Fibroblast of lung (primary cell): ENCODE data around the gene FUOM. TPM values are rescaled to one million over a fixed set of nuclear protein-coding genes. Genes with fewer than 3 reads are reported as not detected.

ENCODE experiments used
- DNase-seq, 2 donors: peaks; one replicate each; pipeline versions ENCODE4 v3.0.0 to v3.0.0-alpha.2; 2010; ENCODE audit warnings: low read depth in 2 of 2
- H2AFZ ChIP-seq: 2 replicates; pipeline ENCODE4 v1.5.1; 2012; ENCODE audit warnings: low read length, control low read depth, inconsistent platforms
- H3K27ac ChIP-seq: 2 replicates; pipeline ENCODE4 v1.5.1; 2011; ENCODE audit warnings: low read length, control low read depth; ENCODE audit not compliant: insufficient read depth
- H3K27me3 ChIP-seq: 2 replicates; pipeline ENCODE4 v1.5.1; 2011; ENCODE audit warnings: mild to moderate bottlenecking, low read length; ENCODE audit not compliant: control insufficient read depth, insufficient read depth
- H3K36me3 ChIP-seq: 2 replicates; pipeline ENCODE4 v1.5.1; 2011; ENCODE audit warnings: low read length; ENCODE audit not compliant: control insufficient read depth, insufficient read depth
- H3K4me1 ChIP-seq: 2 replicates; pipeline ENCODE4 v1.5.1; 2011; ENCODE audit warnings: low read length; ENCODE audit not compliant: control insufficient read depth, insufficient read depth; ENCODE audit errors: extremely low read depth
- H3K4me2 ChIP-seq: 2 replicates; pipeline ENCODE4 v1.5.1; 2011; ENCODE audit warnings: low read length, control low read depth; ENCODE audit not compliant: insufficient read depth; ENCODE audit errors: extremely low read depth
- H3K4me3 ChIP-seq, 4 experiments: fragments of 200-600 bp in 1 of 4; sonication (generic) in 1 of 4; replicated peaks in 1 of 4; 2 replicates each; pipeline ENCODE4 v1.5.1; 2011 to 2016; ENCODE audit warnings: low read length in 4 of 4, low read depth in 3 of 4, mild to moderate bottlenecking in 3 of 4, control low read depth in 2 of 4, inconsistent platforms in 1 of 4, mixed read lengths in 1 of 4; ENCODE audit not compliant: insufficient read depth in 1 of 4; ENCODE audit errors: control extremely low read depth in 1 of 4
- H3K79me2 ChIP-seq: 2 replicates; pipeline ENCODE4 v1.5.1; 2012; ENCODE audit warnings: mild to moderate bottlenecking, low read length, inconsistent platforms; ENCODE audit not compliant: control insufficient read depth, insufficient read depth
- H3K9ac ChIP-seq: 2 replicates; pipeline ENCODE4 v1.5.1; 2011; ENCODE audit warnings: mild to moderate bottlenecking, low read length, control low read depth; ENCODE audit not compliant: insufficient read depth
- H3K9me3 ChIP-seq: 2 replicates; pipeline ENCODE4 v1.5.1; 2012; ENCODE audit warnings: low read depth, low read length; ENCODE audit not compliant: control insufficient read depth, insufficient read depth
- H4K20me1 ChIP-seq: 2 replicates; pipeline ENCODE4 v1.5.1; 2011; ENCODE audit warnings: low read length; ENCODE audit not compliant: control insufficient read depth, insufficient read depth; ENCODE audit errors: extremely low read depth
- CTCF ChIP-seq, 2 donors: IDR thresholded peaks in 1 of 2; conservative IDR thresholded peaks in 1 of 2; 1 replicate in 1 of 2; 2 replicates in 1 of 2; pipeline ENCODE4 v1.5.1; 2011 to 2012; ENCODE audit warnings: low read length in 2 of 2, control low read depth in 1 of 2, inconsistent platforms in 1 of 2, low read depth in 1 of 2, mild to moderate bottlenecking in 1 of 2
- EZH2 ChIP-seq: IDR thresholded peaks from 2 replicates; pipeline ENCODE4 v1.5.1; 2012; ENCODE audit warnings: low read length, control low read depth, mild to moderate bottlenecking; ENCODE audit errors: missing control alignments
- polyA plus RNA-seq, 2 donors: library from polyadenylated mRNA; depleted of rRNA in 1 of 2; stranded (reverse) in 1 of 2; unstranded in 1 of 2; fragments of >200 nt; gene quantifications; 2 replicates each; pipeline ENCODE4 v1.2.1, GENCODE V29; 2011 to 2012; ENCODE audit warnings: missing spikeins in 1 of 2
- total RNA-seq: library from RNA; depleted of rRNA; stranded (reverse); fragments of >200 nt; gene quantifications from 2 replicates; pipeline ENCODE4 v1.2.1, GENCODE V29; 2014

Gene FUOM
- total and polyA plus RNA-seq, 2 donors (not counting 1 experiment from before 2014, with no cell fraction given), result 14.2 to 15.0 TPM

- Histone ChIP-seq H3K36me3 (peaks cover 3% of the 10 kb centered on the region), H3K9me3 (no peaks in the 10 kb centered on the region), H3K4me2 (no peak overlapping the region), H3K27me3 (no peaks in the 10 kb centered on the region), H2AFZ (no peak overlapping the region), H4K20me1 (no peaks in the 10 kb centered on the region), H3K79me2 (peaks cover 19% of the 10 kb centered on the region), H3K4me1 (peaks cover 3% of the 10 kb centered on the region), H3K4me3 (no peak overlapping the region), H3K9ac (no peak overlapping the region), H3K27ac (no peak overlapping the region)
- TF ChIP-seq CTCF (conservative IDR thresholded peaks at IDR 0.05 in 1 of 2, IDR thresholded peaks at IDR 0.05 in 1 of 2; ENCODE audit: low read depth in 1 of 2, low read length in 2 of 2) (no peak), EZH2 (no peak)
- no peak for DNase-seq
Observed at GRCh38 chr10:133311570-133311969, 46.2 kb downstream of the FUOM start.

- Histone ChIP-seq H3K9ac (no peak overlapping the region), H3K9me3 (no peaks in the 10 kb centered on the region), H3K27ac (no peak overlapping the region), H4K20me1 (no peaks in the 10 kb centered on the region), H2AFZ (no peak overlapping the region), H3K36me3 (peaks cover 3% of the 10 kb centered on the region), H3K79me2 (peaks cover 25% of the 10 kb centered on the region), H3K4me3 (no peak overlapping the region), H3K4me2 (no peak overlapping the region), H3K4me1 (peaks cover 3% of the 10 kb centered on the region), H3K27me3 (no peaks in the 10 kb centered on the region)
- TF ChIP-seq EZH2, result no peak
- no peak for TF ChIP-seq CTCF (conservative IDR thresholded peaks at IDR 0.05 in 1 of 2, IDR thresholded peaks at IDR 0.05 in 1 of 2; ENCODE audit: low read depth in 1 of 2, low read length in 2 of 2)
- no peak for DNase-seq
Observed at GRCh38 chr10:133310789-133311188, 47.0 kb downstream of the FUOM start.

GRCh38 chr10:133310399-133310755, 47.4 kb downstream of the FUOM start:
- no peak overlapping the region for H3K4me3 ChIP-seq
- TF ChIP-seq CTCF (conservative IDR thresholded peaks at IDR 0.05 in 1 of 2, IDR thresholded peaks at IDR 0.05 in 1 of 2; ENCODE audit: low read depth in 1 of 2, low read length in 2 of 2) (no peak), EZH2 (no peak)

More at GRCh38 chr10:133310399-133310755, 47.4 kb downstream of the FUOM start:
- no peak for DNase-seq
- no peak overlapping the region for H3K4me2 ChIP-seq
- H3K9me3 ChIP-seq, result no peaks in the 10 kb centered on the region
- no peaks in the 10 kb centered on the region for H4K20me1 ChIP-seq
- H3K27me3 ChIP-seq, result no peaks in the 10 kb centered on the region
- peaks cover 5% of the 10 kb centered on the region for H3K36me3 ChIP-seq
- H3K79me2 ChIP-seq, result peaks cover 29% of the 10 kb centered on the region
- H3K9ac ChIP-seq, result no peak overlapping the region
- no peak overlapping the region for H3K27ac ChIP-seq
- H3K4me1 ChIP-seq, result peaks cover 3% of the 10 kb centered on the region
- H2AFZ ChIP-seq, result no peak overlapping the region
